Liver (tissue), 9 donors: ENCODE results near the gene ANKMY2. TPM values are rescaled to one million over a fixed set of nuclear protein-coding genes. Genes with fewer than 3 reads are reported as not detected.

Experiments used
- DNase-seq: peaks from one replicate; pipeline ENCODE4 v3.0.0-alpha.2; 2017; ENCODE audit warnings: low spot score
- H3K27ac ChIP-seq, 2 donors: one replicate each; pipeline ENCODE4 v1.7.0; 2013; ENCODE audit warnings: inconsistent platforms in 2 of 2, low read length in 2 of 2, control low read depth in 1 of 2, low read depth in 1 of 2, mild to moderate bottlenecking in 1 of 2
- H3K27me3 ChIP-seq, 4 donors: one replicate each; pipeline versions ENCODE4 v1.6.1 to v1.7.0; 2013; ENCODE audit warnings: low read length in 3 of 4, inconsistent platforms in 1 of 4, mild to moderate bottlenecking in 1 of 4, moderate library complexity in 1 of 4; ENCODE audit not compliant: control insufficient read depth in 4 of 4, insufficient read depth in 4 of 4
- H3K36me3 ChIP-seq, 4 donors: one replicate each; pipeline versions ENCODE4 v1.6.1 to v1.7.0; 2013; ENCODE audit warnings: low read length in 3 of 4, mild to moderate bottlenecking in 3 of 4, low read depth in 1 of 4, moderate library complexity in 1 of 4; ENCODE audit not compliant: control insufficient read depth in 4 of 4, insufficient read depth in 3 of 4
- H3K4me1 ChIP-seq, 4 donors: one replicate each; pipeline versions ENCODE4 v1.6.1 to v1.7.0; 2013; ENCODE audit warnings: low read length in 3 of 4, mild to moderate bottlenecking in 3 of 4, moderate library complexity in 1 of 4; ENCODE audit not compliant: control insufficient read depth in 4 of 4, insufficient read depth in 4 of 4
- H3K4me3 ChIP-seq, 3 donors: one replicate each; pipeline versions ENCODE4 v1.6.1 to v1.7.0; 2013; ENCODE audit warnings: low read length in 3 of 3, control low read depth in 1 of 3, low read depth in 1 of 3, mild to moderate bottlenecking in 1 of 3
- H3K9ac ChIP-seq, 2 donors: one replicate each; pipeline ENCODE4 v1.7.0; 2013; ENCODE audit warnings: low read length in 2 of 2, mild to moderate bottlenecking in 2 of 2, moderate library complexity in 2 of 2, control low read depth in 1 of 2, low read depth in 1 of 2
- H3K9me3 ChIP-seq, 4 donors: one replicate each; pipeline versions ENCODE4 v1.6.1 to v1.7.0; 2013; ENCODE audit warnings: low read length in 3 of 4; ENCODE audit not compliant: control insufficient read depth in 4 of 4
- ATF3 ChIP-seq: IDR thresholded peaks from 2 replicates; pipeline ENCODE4 v1.6.1; 2016; ENCODE audit warnings: antibody characterized with exemption
- EGR1 ChIP-seq, 2 donors: IDR thresholded peaks; 2 replicates each; pipeline ENCODE4 v1.6.1; 2016 to 2018; ENCODE audit warnings: antibody characterized with exemption in 2 of 2, low read depth in 2 of 2
- FOXA1 ChIP-seq: IDR thresholded peaks from 2 replicates; pipeline ENCODE4 v1.6.1; 2016; ENCODE audit warnings: antibody characterized with exemption
- FOXA2 ChIP-seq: IDR thresholded peaks from 2 replicates; pipeline ENCODE4 v1.6.1; 2016; ENCODE audit warnings: antibody characterized with exemption
- GABPA ChIP-seq, 2 donors: IDR thresholded peaks in 1 of 2; conservative IDR thresholded peaks in 1 of 2; 2 replicates each; pipeline ENCODE4 v1.6.1; 2016; ENCODE audit warnings: antibody characterized with exemption in 2 of 2, mild to moderate bottlenecking in 1 of 2, moderate library complexity in 1 of 2
- HNF4A ChIP-seq, 2 donors: conservative IDR thresholded peaks; 2 replicates each; pipeline ENCODE4 v1.6.1; 2016; ENCODE audit warnings: antibody characterized with exemption in 2 of 2, mild to moderate bottlenecking in 2 of 2
- HNF4G ChIP-seq: IDR thresholded peaks from 2 replicates; pipeline ENCODE4 v1.6.1; 2016; ENCODE audit warnings: antibody characterized with exemption
- JUND ChIP-seq, 2 donors: IDR thresholded peaks; 2 replicates each; pipeline ENCODE4 v1.6.1; 2016; ENCODE audit warnings: antibody characterized with exemption in 2 of 2
- MAX ChIP-seq: IDR thresholded peaks from 2 replicates; pipeline ENCODE4 v1.6.1; 2016; ENCODE audit warnings: antibody characterized with exemption
- NR2F2 ChIP-seq: IDR thresholded peaks from 2 replicates; pipeline ENCODE4 v1.6.1; 2016; ENCODE audit warnings: antibody characterized with exemption
- RAD21 ChIP-seq, 2 donors: IDR thresholded peaks; 2 replicates each; pipeline ENCODE4 v1.6.1; 2016; ENCODE audit warnings: antibody characterized with exemption in 2 of 2, mild to moderate bottlenecking in 2 of 2
- REST ChIP-seq: IDR thresholded peaks from 2 replicates; pipeline ENCODE4 v1.6.1; 2016; ENCODE audit warnings: antibody characterized with exemption, mild to moderate bottlenecking
- RXRA ChIP-seq, 2 donors: IDR thresholded peaks; 2 replicates each; pipeline ENCODE4 v1.6.1; 2017 to 2018; ENCODE audit warnings: antibody characterized with exemption in 2 of 2, mild to moderate bottlenecking in 1 of 2
- SP1 ChIP-seq: IDR thresholded peaks from 2 replicates; pipeline ENCODE4 v1.6.1; 2018; ENCODE audit warnings: antibody characterized with exemption, mild to moderate bottlenecking
- TAF1 ChIP-seq: conservative IDR thresholded peaks from 2 replicates; pipeline ENCODE4 v1.6.1; 2016; ENCODE audit warnings: antibody characterized with exemption, mild to moderate bottlenecking
- ZBTB33 ChIP-seq: IDR thresholded peaks from 2 replicates; pipeline ENCODE4 v1.6.1; 2016; ENCODE audit warnings: antibody characterized with exemption
- WGBS: extraction: QIAGEN DNeasy Blood & Tissue Kit; methylation state at CpG from one replicate; pipeline ENCODE4 v1.1.7; 2013; 5-methylcytosine and 5-hydroxymethylcytosine counted together
- polyA plus RNA-seq, 2 donors: library from polyadenylated mRNA; stranded (reverse) in 1 of 2; unstranded in 1 of 2; fragments of 200-250 nt in 1 of 2; fragments of >200 nt in 1 of 2; fragmentation: Nextera tagmentation in 1 of 2; extraction: Ambion mirVana in 1 of 2; gene quantifications; one replicate each; pipeline versions ENCODE4 v1.2.1 to v1.2.3, GENCODE V29; 2013 to 2015
- total RNA-seq, 2 donors: library from RNA; depleted of rRNA; stranded (reverse); fragments of >200 nt; gene quantifications; one replicate each; pipeline ENCODE4 v1.2.3, GENCODE V29; 2014
- donor health status: healthy.
- donor health status: healthy.
- donor health status: healthy.
- donor health status: healthy.
- donor health status: healthy.

ANKMY2 gene
- total and polyA plus RNA-seq, 4 donors = 2.7 to 11.4 (median 5.4) TPM

GRCh38 chr7:16655394-16655793 lies 9.8 kb upstream of the ANKMY2 start:
- Histone ChIP-seq H3K27me3 (no peaks in the 10 kb centered on the region), H3K9ac (no peak overlapping the region), H3K4me1 (peaks cover 0 to 3% (median under 1%) of the 10 kb centered on the region in 4 donors), H3K9me3 (no peaks in the 10 kb centered on the region), H3K4me3 (no peak overlapping the region), H3K27ac (no peak overlapping the region), H3K36me3 (no peaks in the 10 kb centered on the region)
- TF ChIP-seq RAD21 (IDR thresholded peaks at IDR 0.05) (no peak), FOXA2 (no peak), FOXA1 (no peak), SP1 (no peak), RXRA (IDR thresholded peaks at IDR 0.05) (no peak), ATF3 (no peak), TAF1 (no peak)
- DNase-seq = no peak

- Histone ChIP-seq H3K9ac (no peak overlapping the region), H3K27ac (no peak overlapping the region), H3K36me3 (no peaks in the 10 kb centered on the region), H3K4me1 (peaks cover 0 to 7% (median under 1%) of the 10 kb centered on the region in 4 donors), H3K9me3 (no peaks in the 10 kb centered on the region), H3K27me3 (no peaks in the 10 kb centered on the region), H3K4me3 (no peak overlapping the region)
- TF ChIP-seq NR2F2 (no peak), EGR1 (IDR thresholded peaks at IDR 0.05; ENCODE audit: low read depth in 2 of 2) (no peak), REST (no peak), MAX (no peak), GABPA (IDR thresholded peaks at IDR 0.05 in 1 of 2, conservative IDR thresholded peaks at IDR 0.05 in 1 of 2) (no peak), SP1 (no peak), HNF4A (conservative IDR thresholded peaks at IDR 0.05) (no peak), ZBTB33 (no peak), HNF4G (no peak), JUND (IDR thresholded peaks at IDR 0.05) (no peak), FOXA2 (no peak)
- no peak for DNase-seq
- 81% methylated on average over 2 of the region's 2 CpGs for WGBS
Measured at GRCh38 chr7:16652888-16653287, 7.3 kb upstream of the ANKMY2 start.
